DOHH2 (cell line): Measurements from ENCODE around the gene WNT2.

Experiments
- CTCF ChIP-seq: fragments of 200-600 bp; sonication (generic); IDR thresholded peaks from one replicate; pipeline ENCODE4 v1.5.1; 2014; ENCODE audit warnings: antibody characterized with exemption, mild to moderate bottlenecking, low read depth, low read length; ENCODE audit not compliant: poor library complexity, severe bottlenecking
- EZH2phosphoT487 ChIP-seq: fragments of 200-600 bp; sonication (generic); IDR thresholded peaks from 2 replicates; pipeline ENCODE4 v1.6.1; 2017; ENCODE audit warnings: borderline replicate concordance, mild to moderate bottlenecking, antibody characterized with exemption, low read length, moderate library complexity, mixed read lengths

GRCh38 chr7:117282239-117282812 is 40.5 kb downstream of the WNT2 start:
- no peak for TF ChIP-seq CTCF
- no peak for TF ChIP-seq EZH2phosphoT487
